ENCODE data around the gene BTG3. TPM values are rescaled to one million over a fixed set of nuclear protein-coding genes. Genes with fewer than 3 reads are reported as not detected.

Gene BTG3
- total and polyA plus RNA-seq, 4 donors = 47.9 to 120 (median 73.0) TPM

DNA sequence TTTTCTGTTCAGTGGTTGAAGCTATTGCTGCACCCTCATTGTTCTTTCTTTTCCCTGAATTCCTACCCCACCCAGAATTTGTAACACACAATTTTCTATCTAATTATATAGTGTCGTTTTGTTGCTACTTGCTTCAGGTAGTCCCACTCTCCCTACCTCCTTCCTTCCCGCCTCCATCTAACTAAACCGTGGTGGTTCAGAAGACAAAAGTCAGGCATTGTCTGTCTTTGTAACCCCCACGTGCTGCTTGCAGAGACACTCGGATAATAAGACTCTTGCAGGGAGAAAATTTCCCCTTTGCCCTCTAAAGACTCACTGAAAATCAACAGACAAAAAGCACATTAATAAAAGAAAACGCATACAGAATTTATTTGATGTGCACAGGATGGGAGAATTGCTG is 46.2 kb upstream of the BTG3 start:
- H3K27me3 ChIP-seq (ENCODE audit: control insufficient read depth in 3 of 3, insufficient read depth in 3 of 3, low read length in 2 of 3) = no peaks in the 10 kb centered on the region
- 87 to 90% methylated on average over 6 of the region's 6 CpGs for WGBS, 2 donors
- ATAC-seq (ENCODE audit: insufficient read depth, low FRiP score) (no peak), DNase-seq (no peak)
- H3K9ac ChIP-seq (ENCODE audit: insufficient read depth in 1 of 2, low read length in 2 of 2) = no peak overlapping the region
- no peak overlapping the region for H3K4me3 ChIP-seq
- H3K9me3 ChIP-seq (ENCODE audit: control insufficient read depth in 4 of 4, insufficient read depth in 3 of 4, low read length in 3 of 4) = peaks cover 0 to 2% (median 0%) of the 10 kb centered on the region in 4 donors
- TF ChIP-seq, protein P1, sequence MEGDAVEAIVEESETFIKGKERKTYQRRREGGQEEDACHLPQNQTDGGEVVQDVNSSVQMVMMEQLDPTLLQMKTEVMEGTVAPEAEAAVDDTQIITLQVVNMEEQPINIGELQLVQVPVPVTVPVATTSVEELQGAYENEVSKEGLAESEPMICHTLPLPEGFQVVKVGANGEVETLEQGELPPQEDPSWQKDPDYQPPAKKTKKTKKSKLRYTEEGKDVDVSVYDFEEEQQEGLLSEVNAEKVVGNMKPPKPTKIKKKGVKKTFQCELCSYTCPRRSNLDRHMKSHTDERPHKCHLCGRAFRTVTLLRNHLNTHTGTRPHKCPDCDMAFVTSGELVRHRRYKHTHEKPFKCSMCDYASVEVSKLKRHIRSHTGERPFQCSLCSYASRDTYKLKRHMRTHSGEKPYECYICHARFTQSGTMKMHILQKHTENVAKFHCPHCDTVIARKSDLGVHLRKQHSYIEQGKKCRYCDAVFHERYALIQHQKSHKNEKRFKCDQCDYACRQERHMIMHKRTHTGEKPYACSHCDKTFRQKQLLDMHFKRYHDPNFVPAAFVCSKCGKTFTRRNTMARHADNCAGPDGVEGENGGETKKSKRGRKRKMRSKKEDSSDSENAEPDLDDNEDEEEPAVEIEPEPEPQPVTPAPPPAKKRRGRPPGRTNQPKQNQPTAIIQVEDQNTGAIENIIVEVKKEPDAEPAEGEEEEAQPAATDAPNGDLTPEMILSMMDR (IDR thresholded peaks at IDR 0.05; ENCODE audit: control extremely low read depth, extremely low read depth) = no peak
- H3K27ac ChIP-seq (ENCODE audit: low read depth in 1 of 2, low read length in 1 of 2) = no peak overlapping the region
- H3K36me3 ChIP-seq (ENCODE audit: control insufficient read depth in 4 of 4, insufficient read depth in 4 of 4, low read length in 4 of 4) = no peaks in the 10 kb centered on the region
- no peaks in the 10 kb centered on the region for H3K4me1 ChIP-seq (ENCODE audit: control insufficient read depth in 5 of 5, insufficient read depth in 5 of 5, low read length in 5 of 5)

DNA sequence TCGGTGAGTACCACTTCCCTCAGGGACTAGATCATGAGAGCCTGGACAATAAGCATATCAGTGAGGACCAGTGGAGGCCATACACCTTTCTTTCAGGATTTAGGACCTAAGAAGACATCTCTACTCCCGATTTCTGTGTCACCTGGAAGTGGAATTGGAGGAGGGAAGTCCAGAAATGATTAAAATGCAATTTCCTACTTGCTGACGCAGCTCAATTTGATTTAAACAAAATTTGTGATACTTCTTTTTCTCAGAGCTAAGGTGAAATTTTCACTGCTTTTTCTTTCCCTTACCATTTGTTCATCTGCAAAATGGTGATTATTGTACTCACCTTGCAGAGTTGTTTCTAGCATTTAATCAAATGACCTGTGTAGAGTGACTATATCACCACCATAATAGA is 38.8 kb upstream of the BTG3 start:
- Histone ChIP-seq H3K9me3 (ENCODE audit: control insufficient read depth in 4 of 4, insufficient read depth in 3 of 4, low read length in 3 of 4) (peaks cover 0 to 2% (median 0%) of the 10 kb centered on the region in 4 donors), H3K4me3 (no peak overlapping the region), H3K4me1 (ENCODE audit: control insufficient read depth in 5 of 5, insufficient read depth in 5 of 5, low read length in 5 of 5) (no peaks in the 10 kb centered on the region), H3K27ac (ENCODE audit: low read depth in 1 of 2, low read length in 1 of 2) (no peak overlapping the region), H3K36me3 (ENCODE audit: control insufficient read depth in 4 of 4, insufficient read depth in 4 of 4, low read length in 4 of 4) (no peaks in the 10 kb centered on the region), H3K27me3 (ENCODE audit: control insufficient read depth in 3 of 3, insufficient read depth in 3 of 3, low read length in 2 of 3) (no peaks in the 10 kb centered on the region), H3K9ac (ENCODE audit: insufficient read depth in 1 of 2, low read length in 2 of 2) (no peak overlapping the region)
- TF ChIP-seq, protein P1 (IDR thresholded peaks at IDR 0.05; ENCODE audit: control extremely low read depth, extremely low read depth) = no peak
- no peak for ATAC-seq (ENCODE audit: insufficient read depth, low FRiP score)
- 77 to 88% methylated on average over 3 of the region's 3 CpGs for WGBS, 2 donors
- no peak for DNase-seq

DNA sequence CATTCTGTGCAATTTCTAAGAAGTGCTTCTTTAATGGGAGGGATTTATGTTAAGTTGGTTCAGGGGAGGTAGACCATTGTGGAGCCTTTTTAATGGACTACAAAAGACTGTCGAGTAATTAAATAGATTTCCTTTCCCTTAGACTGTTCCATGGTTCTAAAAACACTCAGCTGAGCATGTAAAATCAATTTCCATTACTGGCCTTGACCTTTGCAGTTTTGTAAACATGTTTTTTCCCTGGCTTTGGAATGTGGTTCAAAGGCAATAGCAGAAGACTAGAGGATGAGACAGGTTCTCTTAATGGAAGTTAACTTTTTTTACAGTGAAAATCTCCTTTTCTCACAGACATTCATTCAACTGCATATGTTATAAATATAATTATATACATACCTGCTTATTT is 37.6 kb upstream of the BTG3 start:
- Histone ChIP-seq H3K36me3 (ENCODE audit: control insufficient read depth in 4 of 4, insufficient read depth in 4 of 4, low read length in 4 of 4) (no peaks in the 10 kb centered on the region), H3K27me3 (ENCODE audit: control insufficient read depth in 3 of 3, insufficient read depth in 3 of 3, low read length in 2 of 3) (no peaks in the 10 kb centered on the region), H3K9ac (ENCODE audit: insufficient read depth in 1 of 2, low read length in 2 of 2) (no peak overlapping the region), H3K4me3 (no peak overlapping the region), H3K9me3 (ENCODE audit: control insufficient read depth in 4 of 4, insufficient read depth in 3 of 4, low read length in 3 of 4) (peaks cover 0 to 2% (median 0%) of the 10 kb centered on the region in 4 donors), H3K27ac (ENCODE audit: low read depth in 1 of 2, low read length in 1 of 2) (no peak overlapping the region), H3K4me1 (ENCODE audit: control insufficient read depth in 5 of 5, insufficient read depth in 5 of 5, low read length in 5 of 5) (no peaks in the 10 kb centered on the region)
- TF ChIP-seq, protein P1 (IDR thresholded peaks at IDR 0.05; ENCODE audit: control extremely low read depth, extremely low read depth) = no peak
- no peak for ATAC-seq (ENCODE audit: insufficient read depth, low FRiP score)
- no peak for DNase-seq
- 38 to 67% methylated on average over 1 of the region's 1 CpG for WGBS, 2 donors

DNA sequence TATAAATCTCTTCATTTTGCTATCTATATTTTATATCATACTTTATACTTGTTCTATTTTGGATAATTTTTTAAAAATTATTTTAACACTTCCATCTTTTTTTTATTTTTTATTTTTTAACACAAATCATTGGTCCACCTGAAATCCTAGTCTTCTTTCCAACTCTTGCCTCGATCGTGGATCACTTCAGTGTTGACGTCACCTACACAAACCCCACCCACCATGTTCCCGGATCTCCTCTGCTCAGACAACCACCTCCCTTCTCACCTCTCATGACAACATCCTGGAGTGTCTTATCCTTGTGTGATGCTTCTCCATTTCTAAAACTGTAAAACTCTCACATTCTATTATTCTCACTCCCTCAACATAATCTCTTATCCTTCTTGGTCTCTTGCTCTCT is 34.1 kb upstream of the BTG3 start:
- H3K36me3 ChIP-seq (ENCODE audit: control insufficient read depth in 4 of 4, insufficient read depth in 4 of 4, low read length in 4 of 4) = no peaks in the 10 kb centered on the region
- H3K27me3 ChIP-seq (ENCODE audit: control insufficient read depth in 3 of 3, insufficient read depth in 3 of 3, low read length in 2 of 3) = no peaks in the 10 kb centered on the region
- H3K4me1 ChIP-seq (ENCODE audit: control insufficient read depth in 5 of 5, insufficient read depth in 5 of 5, low read length in 5 of 5) = no peaks in the 10 kb centered on the region
- H3K27ac ChIP-seq (ENCODE audit: low read depth in 1 of 2, low read length in 1 of 2) = no peak overlapping the region
- no peak for ATAC-seq (ENCODE audit: insufficient read depth, low FRiP score)
- TF ChIP-seq, protein P1 (IDR thresholded peaks at IDR 0.05; ENCODE audit: control extremely low read depth, extremely low read depth) = no peak
- H3K9ac ChIP-seq (ENCODE audit: insufficient read depth in 1 of 2, low read length in 2 of 2) = no peak overlapping the region
- no peak for DNase-seq
- no peak overlapping the region for H3K4me3 ChIP-seq
- 87 to 89% methylated on average over 4 of the region's 4 CpGs for WGBS, 2 donors
- H3K9me3 ChIP-seq (ENCODE audit: control insufficient read depth in 4 of 4, insufficient read depth in 3 of 4, low read length in 3 of 4) = peaks cover 0 to 2% (median 0%) of the 10 kb centered on the region in 4 donors

Measured in lung (tissue), 12 donors.